GM12891 (cell line): Measurements from ENCODE around the gene PRSS8.
"Not testable (repeated sequence)": the region's sequence is repeated elsewhere in the genome, so short reads cannot be mapped to it uniquely, and the experiment has no call there.

ENCODE experiments used
- DNase-seq: peaks from one replicate; pipeline ENCODE4 v3.0.0; 2011; ENCODE audit warnings: low spot score; ENCODE audit not compliant: insufficient read length
- FAIRE-seq: peaks from 2 replicates; lab custom pipeline; 2011; peaks lifted over from hg19 to GRCh38; lab: Jason Lieb, UNC
- PAX5 ChIP-seq: IDR thresholded peaks from 2 replicates; pipeline ENCODE4 v1.6.1; 2011; ENCODE audit warnings: low read length, moderate library complexity, mild to moderate bottlenecking; ENCODE audit not compliant: insufficient read depth, severe bottlenecking
- POLR2A ChIP-seq: IDR thresholded peaks from 2 replicates; pipeline ENCODE4 v1.6.1; 2011; ENCODE audit warnings: low read depth, low read length, control low read depth
- POLR2AphosphoS5 ChIP-seq: IDR thresholded peaks from 2 replicates; pipeline ENCODE4 v1.6.1; 2011; ENCODE audit warnings: low read depth, low read length, control low read depth
- POU2F2 ChIP-seq: IDR thresholded peaks from 2 replicates; pipeline ENCODE4 v1.6.1; 2011; ENCODE audit warnings: low read depth, mild to moderate bottlenecking, control low read depth, low read length, moderate library complexity
- SPI1 ChIP-seq: IDR thresholded peaks from 2 replicates; pipeline ENCODE4 v1.6.1; 2011; ENCODE audit warnings: low read depth, low read length, control low read depth
- TAF1 ChIP-seq: IDR thresholded peaks from 2 replicates; pipeline ENCODE4 v1.6.1; 2011; ENCODE audit warnings: low read depth, low read length, control low read depth

PRSS8 gene

DNA sequence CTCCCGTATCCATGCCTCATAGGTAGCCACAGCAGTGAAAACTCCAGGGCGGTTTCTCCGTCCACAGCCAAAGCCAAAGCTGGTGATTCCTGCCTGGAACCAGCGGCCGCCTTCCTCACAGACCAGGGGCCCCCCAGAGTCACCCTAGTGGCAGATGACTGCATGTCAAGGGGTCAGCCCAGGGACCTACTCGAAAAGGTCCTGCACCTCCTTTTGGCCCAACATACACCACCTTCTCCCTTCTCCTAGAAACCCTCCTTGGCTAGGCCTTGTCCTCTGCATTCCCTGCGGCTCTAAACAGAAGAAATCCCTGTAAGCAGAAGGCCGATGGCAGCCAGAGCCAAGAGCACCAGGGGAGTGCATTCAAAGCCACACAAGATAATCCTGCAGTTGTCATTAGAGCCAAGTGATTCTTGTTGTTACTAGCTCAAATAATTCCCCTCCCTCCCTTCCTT lies 8.2 kb upstream of the PRSS8 start:
- TF ChIP-seq POLR2A (no peak), TAF1 (no peak), SPI1 (no peak), POLR2AphosphoS5 (no peak), PAX5 (no peak), POU2F2 (no peak)
- DNase-seq (no peak), FAIRE-seq (no peak)

DNA sequence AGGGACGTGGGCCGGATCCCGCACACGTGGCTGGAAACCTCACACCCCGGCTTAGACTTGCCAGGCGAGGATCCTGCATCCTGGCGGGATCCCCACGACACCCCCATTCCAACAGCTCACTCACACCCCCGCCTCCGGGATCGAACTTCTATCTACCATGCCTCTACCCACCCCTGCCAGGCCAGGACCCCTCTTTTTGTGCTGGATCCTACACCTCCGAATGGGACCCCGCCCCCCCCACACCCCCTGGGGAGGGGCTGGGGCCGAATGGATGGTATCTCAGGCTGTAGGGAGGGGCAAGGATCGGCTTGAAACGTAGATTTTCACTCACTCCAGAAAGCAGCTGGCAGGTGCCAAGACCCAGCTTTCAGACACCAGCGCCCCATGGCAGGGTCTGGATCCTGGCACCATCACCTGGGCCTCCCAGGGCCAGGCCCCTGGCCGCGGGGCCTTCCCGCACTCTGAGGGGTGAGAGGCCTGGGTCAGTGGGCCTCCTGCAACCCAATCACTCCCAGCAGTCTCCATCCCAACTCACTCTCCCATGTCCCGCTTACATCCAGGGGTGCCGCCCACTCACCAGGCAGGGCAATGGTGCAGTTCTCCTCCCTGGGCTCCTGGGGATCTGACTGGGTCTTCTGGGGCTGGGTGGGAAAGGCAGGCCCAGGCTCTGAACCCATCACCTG lies 7.6 kb upstream of the PRSS8 start:
- FAIRE-seq (no peak), DNase-seq (no peak)
- TF ChIP-seq POLR2A (no peak), POU2F2 (no peak), PAX5 (no peak), POLR2AphosphoS5 (no peak), SPI1 (no peak), TAF1 (no peak)

DNA sequence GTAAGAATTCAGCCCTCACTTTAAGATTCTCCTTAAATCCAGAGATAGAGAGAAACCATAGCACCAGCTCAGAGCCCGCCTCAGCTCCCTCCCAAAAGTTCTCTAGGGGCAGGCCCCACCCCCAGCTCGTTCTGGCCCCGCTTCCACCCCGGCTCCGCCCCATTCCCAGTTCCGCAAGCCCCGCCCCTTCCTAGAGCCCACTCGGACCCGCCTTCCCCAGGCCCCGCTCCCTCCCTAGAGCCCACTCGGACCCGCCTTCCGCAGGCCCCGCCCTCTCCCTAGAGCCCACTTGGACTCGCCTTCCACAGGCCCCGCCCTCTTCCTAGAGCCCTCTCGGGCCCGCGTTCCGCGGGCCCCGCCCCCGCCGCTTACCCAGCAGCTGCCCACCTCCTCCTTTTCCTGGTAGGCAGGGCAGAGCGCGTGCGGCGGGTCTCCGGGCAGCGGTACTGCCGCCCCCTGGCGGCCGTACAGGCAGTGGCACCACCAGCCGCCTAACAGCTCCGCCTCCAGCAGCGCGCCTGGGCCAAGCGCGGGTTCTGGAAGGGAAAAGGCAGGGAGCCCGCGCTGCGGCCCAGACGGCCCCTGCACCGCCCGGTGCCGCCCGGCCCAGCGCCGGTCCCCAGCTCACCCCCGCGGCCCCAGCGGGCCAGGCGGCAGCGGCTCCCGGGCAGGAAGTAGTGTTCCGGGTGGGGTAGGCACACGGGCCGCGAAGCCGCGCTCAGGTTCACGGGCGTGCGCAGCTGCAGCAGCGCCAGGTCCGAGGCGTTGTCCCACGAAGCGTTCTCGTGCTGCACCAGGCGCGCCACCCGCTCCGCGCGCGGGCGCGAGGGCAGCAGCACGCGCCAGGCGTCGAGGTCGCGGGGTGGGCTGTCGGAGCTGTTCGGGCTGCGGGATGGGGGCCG lies 6.8 kb upstream of the PRSS8 start:
- DNase-seq, result peak; percentile 99
- TF ChIP-seq POLR2A (no peak), SPI1 (peak; percentile 49), POU2F2 (no peak), PAX5 (no peak), POLR2AphosphoS5 (no peak), TAF1 (no peak)
- peak; percentile 90 for FAIRE-seq

DNA sequence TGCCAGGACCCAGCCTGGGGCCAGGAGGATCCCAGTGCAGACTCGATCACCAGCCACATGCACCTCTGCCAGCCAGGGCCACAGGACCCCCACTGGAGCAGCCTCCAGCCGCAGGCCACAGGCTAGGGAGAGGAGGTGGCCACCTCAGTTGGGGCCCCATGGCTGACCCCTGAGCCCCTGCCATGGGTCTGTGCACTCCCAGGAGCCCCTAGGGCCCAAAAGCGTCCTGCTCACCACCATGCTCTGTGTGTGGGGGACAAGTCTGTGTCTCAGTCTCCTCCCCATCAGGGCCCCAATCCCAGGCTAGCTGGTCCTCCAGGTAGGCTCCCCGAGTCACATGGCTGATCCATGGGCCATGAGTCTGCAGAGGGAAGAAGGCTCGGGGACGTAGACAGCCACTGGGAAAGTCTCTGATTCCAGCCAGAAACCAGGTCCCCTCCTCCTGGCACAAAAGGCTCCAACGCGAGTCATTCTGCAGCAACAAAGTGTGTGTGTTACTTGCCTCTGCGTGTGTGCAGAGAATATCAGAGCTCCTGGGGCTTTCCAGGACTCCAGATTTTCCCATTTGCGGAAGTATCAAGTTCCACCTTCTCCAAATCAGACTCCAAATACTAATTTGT lies 6.1 kb upstream of the PRSS8 start:
- no peak for FAIRE-seq
- no peak for DNase-seq
- TF ChIP-seq SPI1 (no peak), PAX5 (no peak), TAF1 (no peak), POU2F2 (no peak), POLR2AphosphoS5 (no peak), POLR2A (no peak)

DNA sequence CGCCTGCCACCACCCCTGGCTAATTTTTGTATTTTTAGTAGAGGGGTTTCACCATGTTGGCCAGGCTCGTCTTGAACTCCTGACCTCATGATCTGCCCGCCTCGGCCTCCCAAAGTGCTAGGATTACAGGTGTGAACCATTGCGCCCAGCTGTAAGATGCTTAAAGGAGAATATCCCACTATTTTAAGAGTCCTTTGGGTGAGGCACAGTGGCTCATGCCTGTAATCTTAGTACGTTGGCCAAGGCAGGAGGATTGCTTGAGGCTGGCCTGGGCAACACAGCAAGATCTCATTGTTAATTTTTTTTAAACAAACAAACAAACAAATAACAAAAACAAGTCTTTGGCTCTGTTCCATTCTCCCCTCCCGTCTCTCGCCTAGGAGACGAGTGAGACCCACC lies 5.5 kb upstream of the PRSS8 start:
- not testable (repeated sequence) for DNase-seq, FAIRE-seq

DNA sequence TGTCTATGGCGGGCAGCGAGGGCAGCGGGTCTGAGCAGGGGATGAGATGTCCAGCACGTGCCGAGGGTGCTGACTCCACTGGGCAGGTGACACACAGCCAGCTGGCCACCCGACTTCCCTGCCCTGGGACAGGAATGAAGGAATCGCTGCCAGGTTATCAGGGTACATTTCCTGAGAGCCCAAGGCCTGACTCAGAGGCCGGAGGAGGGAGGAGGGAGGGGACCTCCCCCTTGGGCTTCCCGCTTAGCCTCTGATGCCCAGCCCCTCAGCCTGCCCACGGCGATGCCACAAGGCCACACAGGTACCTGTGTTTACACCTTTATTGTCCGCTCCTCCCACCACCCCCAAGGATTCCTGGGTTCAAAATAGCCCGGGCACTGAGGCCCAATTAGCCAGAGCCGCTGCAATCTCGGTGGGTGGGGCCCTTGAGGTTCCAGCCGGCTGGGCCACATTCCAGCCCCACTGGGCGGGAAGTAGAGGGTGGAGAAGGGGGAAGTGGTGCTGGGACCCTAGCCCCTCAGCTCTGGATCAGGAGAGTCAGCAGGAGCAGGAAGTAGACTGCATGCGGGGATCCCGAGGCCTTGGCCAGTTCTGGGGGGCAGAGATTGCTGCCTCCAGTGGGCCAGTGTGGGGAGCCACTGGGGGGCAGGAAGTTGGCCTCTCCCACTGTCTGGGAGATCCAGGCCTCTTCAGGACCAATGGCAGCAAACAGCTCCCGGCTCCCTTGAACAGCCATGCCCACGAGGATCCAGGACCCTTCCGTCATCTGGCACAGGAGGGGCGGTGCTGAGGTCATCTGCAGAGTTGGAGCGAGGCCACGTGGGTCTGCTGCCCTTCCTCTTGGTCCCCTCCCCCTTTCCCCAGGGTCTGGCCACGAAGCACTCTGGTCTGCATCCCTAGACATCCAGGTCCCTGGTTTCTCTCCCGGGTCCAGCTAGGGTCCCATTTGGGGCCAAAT lies 3.4 kb upstream of the PRSS8 start:
- TF ChIP-seq POU2F2 (no peak), POLR2AphosphoS5 (no peak), SPI1 (no peak), PAX5 (no peak), TAF1 (no peak), POLR2A (no peak)

DNA sequence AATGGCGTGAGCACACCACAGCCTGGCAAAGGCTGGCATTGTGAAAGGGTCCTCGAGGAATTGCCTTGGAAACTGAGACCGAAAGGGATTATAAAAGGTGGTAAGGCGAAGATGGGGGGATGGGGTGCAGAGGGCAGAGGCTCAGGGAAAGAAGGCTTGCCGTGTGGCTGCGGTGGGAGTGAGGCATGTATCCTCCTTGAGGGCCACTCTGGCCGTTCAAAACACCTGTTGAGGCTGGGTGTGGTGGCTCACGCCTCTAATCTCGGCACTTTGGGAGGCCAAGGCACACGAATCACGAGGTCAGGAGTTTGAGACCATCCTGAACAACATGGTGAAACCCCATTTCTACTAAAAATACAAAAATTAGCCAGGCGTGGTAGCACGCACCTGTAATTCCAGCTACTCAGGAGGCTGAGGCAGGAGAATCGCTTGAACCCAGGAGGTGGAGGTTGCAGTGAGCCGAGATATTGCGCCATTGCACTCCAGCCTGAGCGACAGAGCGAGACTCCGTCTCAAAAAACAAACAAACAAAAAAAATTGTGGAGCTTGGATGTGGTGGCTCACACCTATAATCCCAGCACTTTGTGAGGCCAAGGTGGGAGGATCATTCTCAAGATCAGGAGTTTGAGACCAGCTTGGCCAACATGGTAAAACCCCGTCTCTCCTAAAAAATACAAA lies 1.4 kb upstream of the PRSS8 start:
- FAIRE-seq, DNase-seq: not testable (repeated sequence)

More for the DNA sequence above, 3.4 kb upstream of the PRSS8 start:
- FAIRE-seq (no peak), DNase-seq (no peak)

DNA sequence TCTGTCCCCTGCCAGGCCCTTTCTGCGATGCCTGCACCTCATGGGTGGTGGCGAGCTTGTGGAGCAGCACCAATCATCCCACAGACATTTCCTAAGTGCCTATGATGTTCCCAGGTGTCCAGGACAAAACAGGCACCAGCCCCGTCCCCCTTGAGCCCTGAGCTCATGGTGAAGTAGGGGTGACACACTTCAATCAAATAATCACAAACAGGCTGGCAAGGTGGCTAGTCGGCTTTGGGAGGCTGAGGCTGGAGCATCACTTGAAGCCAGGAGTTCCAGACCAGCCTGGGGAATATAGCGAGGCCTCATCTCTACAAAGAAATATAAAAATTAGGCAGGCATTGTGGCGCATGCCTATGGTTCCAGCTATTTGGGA lies 748 bp upstream of the PRSS8 start:
- DNase-seq (no peak), FAIRE-seq (no peak)
- TF ChIP-seq SPI1, result no peak
- no peak for TF ChIP-seq POU2F2
- no peak for TF ChIP-seq PAX5
- TF ChIP-seq POLR2A, result no peak
- no peak for TF ChIP-seq POLR2AphosphoS5
